ENCODE results near the gene TADA1. TPM values are rescaled to one million over a fixed set of nuclear protein-coding genes. Genes with fewer than 3 reads are reported as not detected.
"Not testable (repeated sequence)": the region's sequence is repeated elsewhere in the genome, so short reads cannot be mapped to it uniquely, and the experiment has no call there.

The TADA1 gene
- total RNA-seq, 1 experiment from 2014 or later: 16.6 TPM

DNA sequence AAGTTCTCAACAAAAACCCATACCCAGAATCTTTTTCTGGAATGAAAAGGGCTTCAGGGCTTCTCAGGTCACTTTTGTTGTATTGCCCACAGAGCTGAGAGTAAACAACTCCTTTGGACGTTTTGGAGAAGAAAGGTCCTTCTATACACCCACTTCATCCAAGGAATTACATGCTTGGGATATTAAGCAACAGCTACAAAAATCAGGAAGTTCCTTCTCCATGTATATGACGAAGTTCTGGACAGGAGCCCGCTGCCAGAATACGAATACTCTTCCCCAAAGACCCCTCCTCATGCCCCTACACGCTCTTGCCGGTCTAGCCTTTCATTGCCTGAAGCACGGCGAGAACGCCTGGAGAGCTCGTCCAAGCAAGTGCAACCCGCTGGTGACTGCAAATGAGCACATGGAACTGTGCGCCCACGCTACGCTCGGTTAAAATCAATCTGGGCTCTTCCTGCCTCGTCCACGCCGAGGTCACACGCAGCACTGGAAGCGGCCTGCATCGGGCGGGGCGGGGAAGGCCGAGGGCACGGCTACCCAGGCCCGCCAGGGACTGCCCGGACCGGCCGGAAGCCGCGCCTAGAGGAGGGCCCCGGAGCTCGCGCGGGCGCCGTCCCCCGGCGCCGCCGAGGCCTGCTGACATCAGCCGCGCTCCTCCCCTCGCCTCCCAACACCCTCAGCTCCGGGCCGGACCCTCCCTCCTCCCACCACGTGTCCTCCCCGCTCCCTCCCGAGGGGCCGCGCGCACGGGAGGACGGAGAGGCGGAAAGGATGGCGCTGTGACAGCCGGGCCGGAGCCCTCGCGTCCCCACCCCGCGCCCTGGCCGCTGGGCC, 37.1 kb downstream of the TADA1 start, which contains the start of gene POGK (continued):
- TF ChIP-seq RELA (CRISPR knock-in tag; IDR thresholded peaks at IDR 0.05; ENCODE audit: borderline replicate concordance) (0 out of 2 replicates have a peak, but pooled peaks have one; percentile 79), ZNF138 (CRISPR knock-in tag; conservative IDR thresholded peaks at IDR 0.05) (no peak)
- TF ChIP-seq, protein P1, sequence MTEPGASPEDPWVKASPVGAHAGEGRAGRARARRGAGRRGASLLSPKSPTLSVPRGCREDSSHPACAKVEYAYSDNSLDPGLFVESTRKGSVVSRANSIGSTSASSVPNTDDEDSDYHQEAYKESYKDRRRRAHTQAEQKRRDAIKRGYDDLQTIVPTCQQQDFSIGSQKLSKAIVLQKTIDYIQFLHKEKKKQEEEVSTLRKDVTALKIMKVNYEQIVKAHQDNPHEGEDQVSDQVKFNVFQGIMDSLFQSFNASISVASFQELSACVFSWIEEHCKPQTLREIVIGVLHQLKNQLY (CRISPR knock-in tag; IDR thresholded peaks at IDR 0.05): no peak

DNA sequence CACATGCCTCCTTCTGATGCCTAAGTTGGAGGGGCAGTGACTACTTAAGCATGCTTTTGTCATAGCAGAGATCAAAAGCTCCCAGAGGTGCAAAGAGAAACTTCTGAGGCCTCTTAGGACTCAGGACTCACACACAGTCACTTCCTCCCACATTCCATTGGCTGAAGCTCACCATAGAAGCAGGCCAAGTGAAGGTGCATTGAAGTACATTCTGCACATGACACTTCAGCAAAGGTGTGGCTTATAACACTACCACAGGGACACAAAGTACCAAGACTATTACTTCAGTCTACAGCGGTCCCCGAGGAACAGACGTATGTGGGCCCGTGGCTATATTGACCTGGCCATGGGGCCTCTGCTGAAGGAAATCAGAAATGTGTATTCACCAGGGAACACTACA, 39.3 kb downstream of the TADA1 start:
- DNase-seq (ENCODE audit: low spot score) (no peak), ATAC-seq (no peak)
- no peak overlapping the region for H3K27ac Mint-ChIP-seq
- H3K4me3 Mint-ChIP-seq: no peak overlapping the region
- H3K9me3 Mint-ChIP-seq: peaks cover 5% of the 10 kb centered on the region
- H3K27me3 Mint-ChIP-seq (ENCODE audit: low read depth): peaks cover 3% of the 10 kb centered on the region
- no peak for TF ChIP-seq ZNF512 (CRISPR knock-in tag; IDR thresholded peaks at IDR 0.05; ENCODE audit: borderline replicate concordance)
- TF ChIP-seq TEAD1 (CRISPR knock-in tag; IDR thresholded peaks at IDR 0.05): no peak
- TF ChIP-seq ZNF232 (CRISPR knock-in tag; IDR thresholded peaks at IDR 0.05): no peak
- no peak for TF ChIP-seq RORB (CRISPR knock-in tag; IDR thresholded peaks at IDR 0.05)
- TF ChIP-seq, protein P2, sequence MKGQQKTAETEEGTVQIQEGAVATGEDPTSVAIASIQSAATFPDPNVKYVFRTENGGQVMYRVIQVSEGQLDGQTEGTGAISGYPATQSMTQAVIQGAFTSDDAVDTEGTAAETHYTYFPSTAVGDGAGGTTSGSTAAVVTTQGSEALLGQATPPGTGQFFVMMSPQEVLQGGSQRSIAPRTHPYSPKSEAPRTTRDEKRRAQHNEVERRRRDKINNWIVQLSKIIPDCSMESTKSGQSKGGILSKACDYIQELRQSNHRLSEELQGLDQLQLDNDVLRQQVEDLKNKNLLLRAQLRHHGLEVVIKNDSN (CRISPR knock-in tag; IDR thresholded peaks at IDR 0.05): no peak
- ChIA-PET POLR2A (no interaction called here), CTCF (no interaction called here)
- peaks cover 14% of the 10 kb centered on the region for H3K36me3 Mint-ChIP-seq
- peaks cover 23% of the 10 kb centered on the region for H3K4me1 Mint-ChIP-seq

DNA sequence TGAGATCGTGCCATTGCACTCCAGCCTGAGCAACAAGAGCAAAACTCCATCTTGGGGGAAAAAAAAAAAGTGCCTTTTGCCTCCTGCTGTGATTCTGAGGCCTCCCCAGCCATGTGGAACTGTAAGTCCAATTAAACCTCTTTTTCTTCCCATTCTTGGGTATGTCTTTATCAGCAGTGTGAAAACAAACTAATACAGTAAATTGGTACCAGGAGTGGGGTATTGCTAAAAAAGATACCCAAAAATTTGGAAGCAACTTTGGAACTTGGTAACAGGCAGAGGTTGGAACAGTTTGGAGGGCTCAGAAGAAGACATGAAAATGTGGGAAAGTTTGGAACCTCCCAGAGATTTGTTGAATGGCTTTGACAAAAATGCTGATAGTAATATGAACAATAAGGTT, 46.3 kb downstream of the TADA1 start:
- H3K4me1 Mint-ChIP-seq; H3K27me3 Mint-ChIP-seq (ENCODE audit: low read depth); POLR2A ChIA-PET; H3K4me3 Mint-ChIP-seq; CTCF ChIA-PET; H3K27ac Mint-ChIP-seq; ATAC-seq; DNase-seq (ENCODE audit: low spot score): not testable (repeated sequence)
- Mint-ChIP-seq H3K9me3 (peaks cover 48% of the 10 kb centered on the region), H3K36me3 (peaks cover 25% of the 10 kb centered on the region)

- H3K27me3 Mint-ChIP-seq (ENCODE audit: low read depth): no peaks in the 10 kb centered on the region; the same call in 1 of the 2 replicates
- no peak overlapping the region for H3K4me3 Mint-ChIP-seq
- peaks cover 48% of the 10 kb centered on the region for H3K9me3 Mint-ChIP-seq
- POLR2A ChIA-PET: no interaction called here
- H3K27ac Mint-ChIP-seq: no peak overlapping the region
- ATAC-seq: no peak
- CTCF ChIA-PET: no interaction called here
- no peak for DNase-seq (ENCODE audit: low spot score)
- H3K4me1 Mint-ChIP-seq: no peaks in the 10 kb centered on the region
- H3K36me3 Mint-ChIP-seq: peaks cover 25% of the 10 kb centered on the region
- TF ChIP-seq ETV6 (CRISPR knock-in tag; IDR thresholded peaks at IDR 0.05): no peak
- TF ChIP-seq RORB (CRISPR knock-in tag; IDR thresholded peaks at IDR 0.05): no peak
- TF ChIP-seq SMAD3 (CRISPR knock-in tag; IDR thresholded peaks at IDR 0.05; ENCODE audit: borderline replicate concordance): no peak
- no peak for TF ChIP-seq NFYB (CRISPR knock-in tag; conservative IDR thresholded peaks at IDR 0.05; ENCODE audit: low read depth)
- TF ChIP-seq, protein P3, sequence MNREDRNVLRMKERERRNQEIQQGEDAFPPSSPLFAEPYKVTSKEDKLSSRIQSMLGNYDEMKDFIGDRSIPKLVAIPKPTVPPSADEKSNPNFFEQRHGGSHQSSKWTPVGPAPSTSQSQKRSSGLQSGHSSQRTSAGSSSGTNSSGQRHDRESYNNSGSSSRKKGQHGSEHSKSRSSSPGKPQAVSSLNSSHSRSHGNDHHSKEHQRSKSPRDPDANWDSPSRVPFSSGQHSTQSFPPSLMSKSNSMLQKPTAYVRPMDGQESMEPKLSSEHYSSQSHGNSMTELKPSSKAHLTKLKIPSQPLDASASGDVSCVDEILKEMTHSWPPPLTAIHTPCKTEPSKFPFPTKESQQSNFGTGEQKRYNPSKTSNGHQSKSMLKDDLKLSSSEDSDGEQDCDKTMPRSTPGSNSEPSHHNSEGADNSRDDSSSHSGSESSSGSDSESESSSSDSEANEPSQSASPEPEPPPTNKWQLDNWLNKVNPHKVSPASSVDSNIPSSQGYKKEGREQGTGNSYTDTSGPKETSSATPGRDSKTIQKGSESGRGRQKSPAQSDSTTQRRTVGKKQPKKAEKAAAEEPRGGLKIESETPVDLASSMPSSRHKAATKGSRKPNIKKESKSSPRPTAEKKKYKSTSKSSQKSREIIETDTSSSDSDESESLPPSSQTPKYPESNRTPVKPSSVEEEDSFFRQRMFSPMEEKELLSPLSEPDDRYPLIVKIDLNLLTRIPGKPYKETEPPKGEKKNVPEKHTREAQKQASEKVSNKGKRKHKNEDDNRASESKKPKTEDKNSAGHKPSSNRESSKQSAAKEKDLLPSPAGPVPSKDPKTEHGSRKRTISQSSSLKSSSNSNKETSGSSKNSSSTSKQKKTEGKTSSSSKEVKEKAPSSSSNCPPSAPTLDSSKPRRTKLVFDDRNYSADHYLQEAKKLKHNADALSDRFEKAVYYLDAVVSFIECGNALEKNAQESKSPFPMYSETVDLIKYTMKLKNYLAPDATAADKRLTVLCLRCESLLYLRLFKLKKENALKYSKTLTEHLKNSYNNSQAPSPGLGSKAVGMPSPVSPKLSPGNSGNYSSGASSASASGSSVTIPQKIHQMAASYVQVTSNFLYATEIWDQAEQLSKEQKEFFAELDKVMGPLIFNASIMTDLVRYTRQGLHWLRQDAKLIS (CRISPR knock-in tag; IDR thresholded peaks at IDR 0.05; ENCODE audit: borderline replicate concordance): no peak
- TF ChIP-seq ATF1 (CRISPR knock-in tag; IDR thresholded peaks at IDR 0.05): no peak
- TF ChIP-seq ZNF281 (CRISPR knock-in tag; IDR thresholded peaks at IDR 0.05): no peak
- no peak for TF ChIP-seq HMGA2 (CRISPR knock-in tag; IDR thresholded peaks at IDR 0.05)
- TF ChIP-seq FOXP1 (CRISPR knock-in tag; IDR thresholded peaks at IDR 0.05; ENCODE audit: borderline replicate concordance): no peak
- no peak for TF ChIP-seq FOXK1 (CRISPR knock-in tag; IDR thresholded peaks at IDR 0.05)
- no peak for TF ChIP-seq ZNF263 (CRISPR knock-in tag; IDR thresholded peaks at IDR 0.05; ENCODE audit: low read depth)
- TF ChIP-seq ZNF232 (CRISPR knock-in tag; IDR thresholded peaks at IDR 0.05): no peak
Measured at GRCh38 chr1:166827426-166827825, 48.6 kb downstream of the TADA1 start.
